OCI-LY7 (cell line): ENCODE results near the gene HEXB.

ENCODE experiments used
- EZH2phosphoT487 ChIP-seq: fragments of 200-600 bp; sonication (generic); IDR thresholded peaks from 2 replicates; pipeline ENCODE4 v1.6.1; 2018; ENCODE audit warnings: low read depth, borderline replicate concordance, mild to moderate bottlenecking, mixed run types, antibody characterized with exemption, low read length, moderate library complexity, mixed read lengths
- TF ChIP-seq, protein P1 (sequence below): fragments of 200-600 bp; sonication (generic); conservative IDR thresholded peaks from 2 replicates; pipeline ENCODE4 v1.5.1; 2014; ENCODE audit warnings: mild to moderate bottlenecking, antibody characterized with exemption, low read length, moderate library complexity, mixed read lengths

DNA sequence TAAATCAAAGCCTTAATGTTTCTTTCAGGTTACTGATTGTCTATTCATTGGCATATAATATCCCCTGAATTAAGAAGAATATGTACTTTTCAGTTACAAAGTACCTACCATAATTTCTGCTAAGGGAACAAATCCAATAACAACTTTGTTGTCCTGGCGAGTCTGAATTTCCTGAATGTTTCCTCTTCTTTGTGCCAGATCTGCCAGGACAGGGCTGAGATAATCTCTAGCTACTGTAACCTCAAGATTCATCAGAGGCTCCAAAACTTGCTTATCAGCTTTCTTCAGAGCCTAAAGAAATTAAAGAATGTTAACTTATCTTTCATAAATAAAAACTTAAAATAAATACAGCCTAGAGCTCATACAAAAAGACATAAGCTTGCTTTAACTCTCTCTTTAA is 37.2 kb downstream of the HEXB start:
- TF ChIP-seq, protein P1, sequence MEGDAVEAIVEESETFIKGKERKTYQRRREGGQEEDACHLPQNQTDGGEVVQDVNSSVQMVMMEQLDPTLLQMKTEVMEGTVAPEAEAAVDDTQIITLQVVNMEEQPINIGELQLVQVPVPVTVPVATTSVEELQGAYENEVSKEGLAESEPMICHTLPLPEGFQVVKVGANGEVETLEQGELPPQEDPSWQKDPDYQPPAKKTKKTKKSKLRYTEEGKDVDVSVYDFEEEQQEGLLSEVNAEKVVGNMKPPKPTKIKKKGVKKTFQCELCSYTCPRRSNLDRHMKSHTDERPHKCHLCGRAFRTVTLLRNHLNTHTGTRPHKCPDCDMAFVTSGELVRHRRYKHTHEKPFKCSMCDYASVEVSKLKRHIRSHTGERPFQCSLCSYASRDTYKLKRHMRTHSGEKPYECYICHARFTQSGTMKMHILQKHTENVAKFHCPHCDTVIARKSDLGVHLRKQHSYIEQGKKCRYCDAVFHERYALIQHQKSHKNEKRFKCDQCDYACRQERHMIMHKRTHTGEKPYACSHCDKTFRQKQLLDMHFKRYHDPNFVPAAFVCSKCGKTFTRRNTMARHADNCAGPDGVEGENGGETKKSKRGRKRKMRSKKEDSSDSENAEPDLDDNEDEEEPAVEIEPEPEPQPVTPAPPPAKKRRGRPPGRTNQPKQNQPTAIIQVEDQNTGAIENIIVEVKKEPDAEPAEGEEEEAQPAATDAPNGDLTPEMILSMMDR: no peak
- TF ChIP-seq EZH2phosphoT487: no peak
